ENCODE data around the gene PPARG.

GRCh38 chr3:12334786-12335185 is 45.9 kb downstream of the PPARG start:
- TF ChIP-seq CTCF (IDR thresholded peaks at IDR 0.05 in 8 of 11, conservative IDR thresholded peaks at IDR 0.05 in 3 of 11) (no peak), POLR2A (IDR thresholded peaks at IDR 0.05) (no peak)

All from spleen (tissue), 7 donors.